HL-60 (cell line): ENCODE data around the gene MALT1.

Source experiments
- DNase-seq, 2 experiments: peaks; one replicate each; pipeline ENCODE4 v3.0.0-alpha.2; 2010 to 2020; ENCODE audit warnings: low read depth in 1 of 2, low spot score in 1 of 2
- H3K27ac ChIP-seq: fragments of 250-450 bp; sonication (Bioruptor Pico); replicated peaks from 2 replicates; pipeline ENCODE4 v1.5.1; 2020; ENCODE audit warnings: mild to moderate bottlenecking, moderate library complexity
- H3K27me3 ChIP-seq: fragments of 250-450 bp; sonication (Bioruptor Pico); 2 replicates; pipeline ENCODE4 v1.5.1; 2021; ENCODE audit warnings: mild to moderate bottlenecking, moderate library complexity; ENCODE audit not compliant: insufficient read depth, poor library complexity, severe bottlenecking
- H3K4me3 ChIP-seq: replicated peaks from 2 replicates; pipeline ENCODE4 v1.5.1; 2011; ENCODE audit warnings: mild to moderate bottlenecking, control low read depth, low read length; ENCODE audit not compliant: insufficient read depth
- CTCF ChIP-seq: IDR thresholded peaks from one replicate; pipeline ENCODE4 v1.5.1; 2011; ENCODE audit warnings: low read length, control low read depth, inconsistent platforms; ENCODE audit not compliant: insufficient read depth
- GABPA ChIP-seq: IDR thresholded peaks from 2 replicates; pipeline ENCODE4 v1.6.1; 2012; ENCODE audit warnings: low read depth
- POLR2AphosphoS5 ChIP-seq: IDR thresholded peaks from 2 replicates; pipeline ENCODE4 v1.6.1; 2012; ENCODE audit warnings: low read depth
- REST ChIP-seq: IDR thresholded peaks from 2 replicates; pipeline ENCODE4 v1.6.1; 2012; ENCODE audit warnings: low read depth; ENCODE audit not compliant: insufficient replicate concordance
- SPI1 ChIP-seq: IDR thresholded peaks from 2 replicates; pipeline ENCODE4 v1.6.1; 2012; ENCODE audit warnings: low read depth, mild to moderate bottlenecking, borderline replicate concordance

The MALT1 gene

GRCh38 chr18:58758606-58759005 is 87.3 kb downstream of the MALT1 start:
- TF ChIP-seq SPI1, result no peak
- TF ChIP-seq GABPA, result no peak
- TF ChIP-seq POLR2AphosphoS5, result no peak
- TF ChIP-seq CTCF, result no peak
- TF ChIP-seq REST, result no peak
- Histone ChIP-seq H3K27ac (no peak overlapping the region), H3K4me3 (no peak overlapping the region), H3K27me3 (peaks cover 3% of the 10 kb centered on the region)
- no peak for DNase-seq

DNA sequence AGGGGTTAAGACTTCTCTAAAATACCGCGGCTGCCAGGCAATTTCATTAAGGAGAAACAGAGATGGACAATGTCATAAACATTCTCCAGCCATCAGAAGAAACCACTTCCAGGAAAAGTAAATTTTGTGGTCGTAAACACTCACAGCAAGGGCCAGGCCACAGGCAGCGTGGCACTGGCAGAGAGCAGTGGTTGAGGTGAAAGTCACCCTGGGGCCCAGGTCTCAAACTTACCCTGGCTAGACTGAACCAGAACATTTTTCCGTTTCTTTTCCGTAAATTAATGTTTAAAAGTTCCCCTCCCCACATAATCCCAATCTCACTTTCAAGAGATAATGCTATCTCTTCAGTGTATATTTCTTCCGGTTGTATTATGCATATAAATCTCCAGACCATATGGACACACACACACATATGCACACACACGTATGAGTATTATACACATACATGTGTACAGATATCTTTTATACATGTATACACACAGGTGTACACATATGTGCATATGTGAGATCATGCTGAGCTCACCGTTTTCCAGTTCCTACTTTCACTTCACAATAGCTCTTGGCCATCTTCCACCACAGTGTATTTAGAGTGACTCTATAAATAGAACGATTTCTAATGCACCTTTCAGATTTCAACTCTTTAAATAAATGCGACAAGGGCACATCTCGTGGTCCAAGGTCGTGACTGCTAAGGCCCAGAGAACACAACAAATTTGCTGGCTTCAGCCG is 90.1 kb downstream of the MALT1 start:
- DNase-seq, result no peak
- Histone ChIP-seq H3K27ac (no peak overlapping the region), H3K4me3 (no peak overlapping the region), H3K27me3 (peaks cover 11% of the 10 kb centered on the region)
- TF ChIP-seq CTCF (no peak), SPI1 (no peak)

- no peak for DNase-seq
- Histone ChIP-seq H3K27ac (no peak overlapping the region), H3K4me3 (no peak overlapping the region), H3K27me3 (peaks cover 13% of the 10 kb centered on the region)
- no peak for TF ChIP-seq SPI1
- no peak for TF ChIP-seq POLR2AphosphoS5
- TF ChIP-seq REST, result no peak
- TF ChIP-seq CTCF, result no peak
- no peak for TF ChIP-seq GABPA
Observed at GRCh38 chr18:58761970-58762780, 90.9 kb downstream of the MALT1 start.
